Ishikawa (cell line): Measurements from ENCODE around the gene GALNT13.

Experiments used
- CEBPB ChIP-seq: IDR thresholded peaks from 2 replicates; pipeline ENCODE4 v1.6.1; 2012
- CREB1 ChIP-seq: IDR thresholded peaks from 2 replicates; pipeline ENCODE4 v1.6.1; 2012; ENCODE audit warnings: low read depth
- EGR1 ChIP-seq: IDR thresholded peaks from 2 replicates; pipeline ENCODE4 v1.6.1; 2012
- EP300 ChIP-seq: IDR thresholded peaks from 2 replicates; pipeline ENCODE4 v1.6.1; 2012; ENCODE audit warnings: borderline replicate concordance
- FOXM1 ChIP-seq: IDR thresholded peaks from 2 replicates; pipeline ENCODE4 v1.6.1; 2012; ENCODE audit warnings: low read depth, borderline replicate concordance
- NFIC ChIP-seq: IDR thresholded peaks from 2 replicates; pipeline ENCODE4 v1.6.1; 2012
- RAD21 ChIP-seq: IDR thresholded peaks from 2 replicates; pipeline ENCODE4 v1.6.1; 2012; ENCODE audit warnings: low read depth
- TAF1 ChIP-seq: IDR thresholded peaks from 2 replicates; pipeline ENCODE4 v1.6.1; 2012; ENCODE audit warnings: low read depth, mild to moderate bottlenecking
- TCF12 ChIP-seq: IDR thresholded peaks from 2 replicates; pipeline ENCODE4 v1.6.1; 2012; ENCODE audit warnings: low read depth
- TEAD4 ChIP-seq: IDR thresholded peaks from 2 replicates; pipeline ENCODE4 v1.6.1; 2012
- USF1 ChIP-seq: IDR thresholded peaks from 2 replicates; pipeline ENCODE4 v1.6.1; 2012
- YY1 ChIP-seq: IDR thresholded peaks from 2 replicates; pipeline ENCODE4 v1.6.1; 2012; ENCODE audit warnings: low read depth
- TF ChIP-seq, protein P1 (sequence below): IDR thresholded peaks from 2 replicates; pipeline ENCODE4 v1.6.1; 2012; ENCODE audit warnings: low read depth, mild to moderate bottlenecking
- TF ChIP-seq, protein P2 (sequence below): IDR thresholded peaks from 2 replicates; pipeline ENCODE4 v1.6.1; 2012

GRCh38 chr2:154194909-154195643 is 323.4 kb downstream of the GALNT13 start:
- no peak for TF ChIP-seq USF1
- TF ChIP-seq TEAD4: no peak
- TF ChIP-seq EP300: no peak
- TF ChIP-seq CEBPB: no peak
- TF ChIP-seq YY1: no peak
- TF ChIP-seq, protein P1, sequence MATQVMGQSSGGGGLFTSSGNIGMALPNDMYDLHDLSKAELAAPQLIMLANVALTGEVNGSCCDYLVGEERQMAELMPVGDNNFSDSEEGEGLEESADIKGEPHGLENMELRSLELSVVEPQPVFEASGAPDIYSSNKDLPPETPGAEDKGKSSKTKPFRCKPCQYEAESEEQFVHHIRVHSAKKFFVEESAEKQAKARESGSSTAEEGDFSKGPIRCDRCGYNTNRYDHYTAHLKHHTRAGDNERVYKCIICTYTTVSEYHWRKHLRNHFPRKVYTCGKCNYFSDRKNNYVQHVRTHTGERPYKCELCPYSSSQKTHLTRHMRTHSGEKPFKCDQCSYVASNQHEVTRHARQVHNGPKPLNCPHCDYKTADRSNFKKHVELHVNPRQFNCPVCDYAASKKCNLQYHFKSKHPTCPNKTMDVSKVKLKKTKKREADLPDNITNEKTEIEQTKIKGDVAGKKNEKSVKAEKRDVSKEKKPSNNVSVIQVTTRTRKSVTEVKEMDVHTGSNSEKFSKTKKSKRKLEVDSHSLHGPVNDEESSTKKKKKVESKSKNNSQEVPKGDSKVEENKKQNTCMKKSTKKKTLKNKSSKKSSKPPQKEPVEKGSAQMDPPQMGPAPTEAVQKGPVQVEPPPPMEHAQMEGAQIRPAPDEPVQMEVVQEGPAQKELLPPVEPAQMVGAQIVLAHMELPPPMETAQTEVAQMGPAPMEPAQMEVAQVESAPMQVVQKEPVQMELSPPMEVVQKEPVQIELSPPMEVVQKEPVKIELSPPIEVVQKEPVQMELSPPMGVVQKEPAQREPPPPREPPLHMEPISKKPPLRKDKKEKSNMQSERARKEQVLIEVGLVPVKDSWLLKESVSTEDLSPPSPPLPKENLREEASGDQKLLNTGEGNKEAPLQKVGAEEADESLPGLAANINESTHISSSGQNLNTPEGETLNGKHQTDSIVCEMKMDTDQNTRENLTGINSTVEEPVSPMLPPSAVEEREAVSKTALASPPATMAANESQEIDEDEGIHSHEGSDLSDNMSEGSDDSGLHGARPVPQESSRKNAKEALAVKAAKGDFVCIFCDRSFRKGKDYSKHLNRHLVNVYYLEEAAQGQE: no peak
- TF ChIP-seq TAF1: no peak
- TF ChIP-seq, protein P2, sequence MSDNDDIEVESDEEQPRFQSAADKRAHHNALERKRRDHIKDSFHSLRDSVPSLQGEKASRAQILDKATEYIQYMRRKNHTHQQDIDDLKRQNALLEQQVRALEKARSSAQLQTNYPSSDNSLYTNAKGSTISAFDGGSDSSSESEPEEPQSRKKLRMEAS: no peak
- no peak for TF ChIP-seq EGR1
- no peak for TF ChIP-seq CREB1
- TF ChIP-seq RAD21: no peak
- no peak for TF ChIP-seq NFIC
- no peak for TF ChIP-seq TCF12
- TF ChIP-seq FOXM1: no peak
